GM21390 (cell line): Measurements from ENCODE around the gene DKK3.
A peak's percentile ranks its signal among the peaks of the same experiment; 100 is the strongest.

Source experiments
- ATAC-seq: cut with Tn5 transposase; IDR thresholded peaks from one replicate; pipeline ENCODE4 v1.9.1; 2021; ENCODE audit not compliant: unreplicated experiment

Gene DKK3

DNA sequence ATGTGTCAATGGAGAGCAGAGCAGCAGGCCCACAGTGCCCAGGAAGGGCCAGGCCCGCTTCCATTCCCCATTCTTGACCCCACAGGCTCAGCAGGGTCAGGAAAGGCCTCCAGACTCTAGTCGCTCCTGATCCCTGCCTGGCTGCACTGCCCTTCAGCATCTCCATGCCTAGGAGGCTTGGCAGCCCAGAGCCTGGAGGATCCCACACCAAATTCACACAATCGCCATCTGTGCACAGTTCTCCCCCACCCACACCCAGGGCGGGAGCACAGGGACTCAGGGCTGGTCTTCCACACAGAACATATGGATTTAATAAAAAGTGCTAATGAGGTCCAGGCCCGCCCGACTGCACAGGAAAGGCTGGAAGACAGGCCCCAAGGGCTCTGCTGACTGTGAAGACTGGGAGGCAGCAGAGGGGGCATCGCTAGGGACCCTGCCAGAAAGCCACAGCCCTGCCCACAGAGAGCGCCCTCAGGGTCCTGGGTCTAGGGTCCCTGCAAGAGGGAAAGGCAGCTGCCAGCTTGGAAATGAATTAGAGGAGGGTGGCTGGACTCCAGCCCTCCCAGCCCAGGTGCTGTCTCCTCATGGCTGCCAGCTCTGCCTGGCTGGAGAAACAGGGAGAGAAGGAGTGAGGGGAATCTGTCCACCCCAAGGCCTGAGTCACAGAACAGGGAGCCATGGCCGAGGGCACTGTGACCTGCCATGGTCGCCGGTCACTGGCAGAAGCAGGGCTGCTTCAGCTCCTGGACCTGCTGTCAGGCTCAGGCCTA is 39.7 kb downstream of the DKK3 start:
- ATAC-seq = no peak

- no peak for ATAC-seq
Measured at GRCh38 chr11:11967669-11968510, 40.5 kb downstream of the DKK3 start.

GRCh38 chr11:11966826-11967668 is 41.4 kb downstream of the DKK3 start:
- ATAC-seq = peak; percentile 96

DNA sequence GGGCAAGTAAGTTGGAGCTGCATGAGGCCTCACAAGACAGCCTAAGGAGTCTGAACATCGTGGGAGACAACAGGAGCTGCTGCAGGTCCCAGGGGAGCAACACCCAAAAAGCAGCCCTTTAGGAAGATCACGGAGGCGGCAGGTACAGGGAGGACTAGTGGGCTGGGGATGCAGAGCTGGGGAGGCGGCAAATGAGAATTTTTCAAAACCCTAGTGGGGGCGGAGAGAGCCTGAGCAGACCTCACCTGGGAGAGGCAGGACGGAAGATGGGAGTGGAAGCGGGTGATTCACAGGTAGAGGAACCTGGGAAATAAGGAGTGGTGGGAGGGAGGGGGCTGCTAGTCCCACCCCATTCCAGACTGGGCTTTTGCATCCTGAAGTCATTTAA is 42.1 kb downstream of the DKK3 start:
- no peak for ATAC-seq

DNA sequence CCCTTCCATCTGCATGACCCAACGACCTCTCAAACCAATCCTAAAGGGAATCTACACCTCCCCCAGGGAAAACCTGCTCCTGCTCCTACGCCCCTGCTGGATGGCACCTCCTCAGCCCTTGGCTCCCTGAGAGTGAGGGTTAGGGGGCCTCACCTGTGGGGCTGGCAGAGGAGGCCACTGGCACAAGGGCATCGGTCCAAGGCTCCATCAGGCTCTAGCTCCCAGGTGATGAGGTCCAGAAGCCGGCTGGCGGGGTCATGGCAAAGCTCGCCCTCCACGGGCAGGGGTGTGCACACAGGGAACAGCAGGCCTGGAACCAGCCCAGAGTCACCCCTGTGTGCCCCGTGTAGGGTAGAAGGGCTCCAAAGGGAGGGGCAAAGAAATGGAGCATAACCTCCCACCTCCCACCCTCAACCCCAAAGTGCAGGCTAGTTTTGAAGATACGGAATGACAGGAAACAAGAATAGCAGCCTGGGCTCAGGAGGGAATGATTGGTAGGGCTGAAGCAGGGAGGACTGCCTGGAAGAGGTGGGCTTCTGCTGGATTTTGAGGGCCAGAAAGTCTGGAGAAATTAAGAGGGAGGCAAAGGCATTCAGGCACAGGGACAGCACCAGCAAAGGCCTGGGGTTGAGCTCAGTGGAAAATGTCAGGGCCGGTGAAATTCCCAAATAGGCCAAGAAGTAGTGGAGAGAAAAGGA is 42.6 kb downstream of the DKK3 start:
- no peak for ATAC-seq

GRCh38 chr11:11965192-11965591 is 43.2 kb downstream of the DKK3 start:
- ATAC-seq = no peak

GRCh38 chr11:11964774-11965150 is 43.7 kb downstream of the DKK3 start:
- ATAC-seq = no peak

DNA sequence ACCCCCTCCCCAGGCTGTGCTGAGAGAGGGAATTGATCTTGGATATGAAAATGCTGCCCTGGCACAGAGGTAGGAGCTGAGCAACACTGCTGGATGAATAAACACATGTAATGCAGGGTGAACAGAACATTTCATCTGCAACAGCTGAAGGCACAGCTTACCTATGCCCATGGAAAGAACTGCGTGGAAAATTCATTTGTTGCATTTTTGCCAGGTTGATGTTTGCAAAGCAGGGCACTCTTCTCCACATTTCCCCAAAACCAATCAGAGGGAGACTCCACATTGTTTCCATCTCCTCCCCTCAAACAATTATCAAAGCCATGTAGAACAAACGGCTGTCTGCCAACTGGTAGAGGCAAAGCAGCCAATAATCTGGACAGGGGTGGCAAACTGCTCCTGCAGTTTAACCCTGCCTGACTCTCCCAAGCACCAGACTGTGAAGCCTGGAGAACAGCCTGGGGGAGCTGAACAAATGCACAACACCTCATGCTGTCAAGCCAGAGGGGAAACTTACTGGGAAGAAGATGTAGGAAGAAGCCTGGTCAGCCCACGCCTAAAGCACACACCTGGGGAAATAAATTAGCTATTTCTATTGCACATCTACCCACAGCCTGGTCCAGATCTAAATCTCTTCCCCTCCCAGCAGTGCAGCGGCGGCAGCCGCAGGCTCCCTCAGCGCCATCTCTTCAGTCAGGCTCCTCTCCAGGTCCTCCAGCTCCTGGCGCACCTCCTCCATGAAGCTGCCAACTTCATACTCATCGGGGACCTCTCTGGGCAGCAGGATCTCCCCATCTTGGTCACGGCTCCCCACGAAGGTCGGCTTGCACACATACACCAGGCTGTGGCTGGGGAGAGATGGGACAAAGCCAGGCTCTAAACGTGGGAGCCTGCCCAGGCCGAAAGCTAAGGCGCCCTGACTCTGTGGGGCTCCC is 44.3 kb downstream of the DKK3 start:
- no peak for ATAC-seq

DNA sequence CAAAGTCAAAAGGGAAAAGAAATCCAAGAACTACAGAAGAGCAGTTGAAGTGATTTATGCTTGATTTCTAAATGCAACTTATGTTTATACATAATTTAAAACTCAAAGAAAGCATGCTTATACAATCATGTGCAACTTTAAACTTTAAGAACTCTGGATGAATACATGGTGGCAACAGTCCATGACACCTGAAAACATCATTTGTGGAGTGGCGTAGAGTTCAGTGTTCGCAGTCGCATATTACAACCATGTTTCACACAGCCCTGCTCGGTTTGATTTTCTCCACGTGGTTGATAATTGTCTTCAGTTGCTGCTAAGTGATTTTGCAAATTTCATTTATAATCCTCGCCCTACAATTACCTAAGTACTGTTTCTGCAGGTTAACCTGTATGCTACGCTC is 45.4 kb downstream of the DKK3 start:
- no peak for ATAC-seq

DNA sequence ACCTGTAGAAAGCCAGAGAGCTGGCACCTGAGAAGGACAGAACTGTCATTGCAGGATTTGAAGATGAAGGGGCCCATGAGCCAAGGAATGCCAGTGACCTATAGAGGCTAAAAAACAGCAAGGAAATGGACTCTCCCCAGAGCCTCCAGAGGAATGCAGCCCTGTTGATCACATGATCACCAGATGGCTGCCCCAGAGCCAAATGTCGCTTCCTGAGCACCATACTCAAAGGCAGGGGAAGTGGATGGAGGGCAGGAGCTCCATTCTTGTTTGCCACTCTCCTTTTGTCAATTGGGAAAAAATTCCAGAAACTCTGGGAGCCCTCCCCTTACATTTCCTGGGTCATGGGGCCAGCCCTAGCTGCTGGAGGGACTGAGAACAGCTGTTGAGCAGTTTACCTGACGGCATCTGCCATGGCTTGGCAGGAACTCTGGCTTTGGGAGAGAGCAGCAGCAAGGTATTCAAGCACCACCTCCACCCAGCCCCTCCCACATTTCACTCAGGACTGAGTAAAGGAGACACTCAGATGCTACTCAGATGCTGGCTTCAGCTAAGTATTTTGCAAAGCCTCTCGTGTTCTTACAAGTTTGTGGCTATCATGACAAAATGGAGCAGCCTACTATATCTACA is 46.9 kb downstream of the DKK3 start:
- ATAC-seq = no peak

- no peak for ATAC-seq
Measured at GRCh38 chr11:11960687-11961086, 47.7 kb downstream of the DKK3 start.

DNA sequence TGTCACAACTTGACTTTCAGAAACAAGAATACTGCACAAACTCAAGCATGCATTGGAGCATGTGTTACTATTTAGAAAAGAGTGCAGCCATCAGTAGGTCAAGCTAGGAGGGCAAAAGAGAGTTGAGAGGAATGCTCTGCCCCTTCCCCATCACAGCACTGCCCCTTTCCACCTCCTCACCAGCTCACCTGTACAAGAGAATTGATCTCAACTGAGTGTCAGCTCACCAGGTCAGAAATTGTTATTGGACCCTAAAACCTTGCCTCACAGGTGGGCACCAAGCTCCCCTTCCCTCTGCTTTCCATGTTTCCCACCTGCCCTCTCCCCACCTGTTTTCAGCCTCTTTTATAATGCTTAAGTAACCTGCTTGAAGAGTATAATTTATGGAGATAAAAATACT is 48.8 kb downstream of the DKK3 start:
- no peak for ATAC-seq

GRCh38 chr11:11958403-11959231 is 49.8 kb downstream of the DKK3 start:
- no peak for ATAC-seq

- no peak for ATAC-seq
Measured at GRCh38 chr11:11956006-11956405, 52.4 kb downstream of the DKK3 start.

DNA sequence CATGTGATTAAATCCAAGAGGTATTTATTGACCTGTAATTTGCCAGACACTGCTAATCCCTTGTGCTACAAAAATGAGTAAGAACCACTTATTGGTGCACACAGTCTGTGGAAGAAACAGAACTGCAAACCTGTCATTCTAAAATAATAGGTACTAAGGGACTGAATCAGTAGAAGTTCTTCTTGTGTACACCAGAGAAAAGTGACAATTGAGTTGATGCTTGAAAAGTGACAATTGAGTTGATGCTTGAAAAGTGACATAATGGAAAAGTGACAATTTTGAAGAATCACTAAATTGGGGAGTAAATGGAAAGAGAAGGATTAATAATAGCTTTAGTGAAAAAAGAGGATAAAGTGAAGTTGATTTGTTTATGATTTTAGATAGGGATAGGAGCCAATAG is 56.4 kb downstream of the DKK3 start:
- no peak for ATAC-seq

- no peak for ATAC-seq
Measured at GRCh38 chr11:11949482-11949881, 58.9 kb downstream of the DKK3 start.

GRCh38 chr11:11948242-11948947 is 60.0 kb downstream of the DKK3 start:
- ATAC-seq = no peak

DNA sequence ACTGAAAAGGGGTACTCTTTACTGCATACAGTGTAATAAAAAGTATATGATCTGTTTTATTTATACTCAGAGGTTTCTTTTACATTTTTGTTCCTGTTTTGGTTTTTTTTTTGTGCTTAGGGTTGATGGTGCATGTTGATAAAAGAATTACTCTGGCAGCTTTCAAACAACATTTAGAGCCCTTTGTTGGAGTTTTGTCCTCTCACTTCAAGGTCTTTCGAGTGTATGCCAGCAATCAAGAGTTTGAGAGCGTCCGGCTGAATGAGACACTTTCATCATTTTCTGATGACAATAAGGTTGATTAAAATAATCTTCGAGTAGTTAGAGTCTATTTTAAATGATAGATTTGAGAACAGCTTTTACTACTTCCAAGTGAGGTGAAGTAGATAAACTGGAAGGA is 60.6 kb downstream of the DKK3 start:
- no peak for ATAC-seq
